DND-41 (cell line): ENCODE data around the gene FFAR2.

Experiments
- ATAC-seq: fragments of 200-7000 bp; cut with Tn5 transposase; 3 replicates; pipeline ENCODE4 v1.9.1; 2021; ENCODE audit warnings: low read depth; ENCODE audit not compliant: insufficient read depth
- DNase-seq: peaks from one replicate; pipeline ENCODE4 v3.0.0-alpha.2; 2020
- H2AFZ ChIP-seq: 2 replicates; pipeline ENCODE4 v1.6.0; 2012; ENCODE audit warnings: low read depth, low read length
- H3K27ac ChIP-seq: 2 replicates; pipeline ENCODE4 v1.5.1; 2012; ENCODE audit warnings: low read length, inconsistent platforms
- H3K27me3 ChIP-seq: fragments of 200-600 bp; sonication (generic); 2 replicates; pipeline ENCODE4 v1.6.0; 2012; ENCODE audit warnings: low read length, mild to moderate bottlenecking, inconsistent platforms; ENCODE audit not compliant: insufficient read depth, poor library complexity
- H3K36me3 ChIP-seq: 2 replicates; pipeline ENCODE4 v1.5.1; 2012; ENCODE audit warnings: low read length, inconsistent platforms; ENCODE audit not compliant: insufficient read depth
- H3K4me1 ChIP-seq: 2 replicates; pipeline ENCODE4 v1.5.1; 2012; ENCODE audit warnings: mild to moderate bottlenecking, low read length; ENCODE audit not compliant: insufficient read depth
- H3K4me2 ChIP-seq: 2 replicates; pipeline ENCODE4 v1.6.0; 2012; ENCODE audit warnings: mild to moderate bottlenecking, moderate library complexity, low read length, inconsistent platforms; ENCODE audit not compliant: insufficient read depth
- H3K4me3 ChIP-seq, 2 experiments: fragments of 200-600 bp in 1 of 2; shearing (Covaris generic) in 1 of 2; 2 replicates each; pipeline ENCODE4 v1.5.1; 2012 to 2016; ENCODE audit warnings: inconsistent platforms in 2 of 2, low read length in 2 of 2, mild to moderate bottlenecking in 2 of 2, low read depth in 1 of 2, moderate library complexity in 1 of 2
- H3K79me2 ChIP-seq: 2 replicates; pipeline ENCODE4 v1.6.0; 2012; ENCODE audit warnings: low read length, inconsistent platforms; ENCODE audit not compliant: insufficient read depth
- H3K9ac ChIP-seq: 2 replicates; pipeline ENCODE4 v1.6.0; 2012; ENCODE audit warnings: low read depth, mild to moderate bottlenecking, inconsistent platforms, low read length, moderate library complexity
- H3K9me3 ChIP-seq: 2 replicates; pipeline ENCODE4 v1.5.1; 2012; ENCODE audit warnings: low read length, moderate library complexity, mild to moderate bottlenecking, inconsistent platforms; ENCODE audit not compliant: insufficient read depth, severe bottlenecking
- H4K20me1 ChIP-seq: 2 replicates; pipeline ENCODE4 v1.6.0; 2012; ENCODE audit warnings: low read length; ENCODE audit not compliant: insufficient read depth
- CTCF ChIP-seq: IDR thresholded peaks from 2 replicates; pipeline ENCODE4 v1.5.1; 2012; ENCODE audit warnings: borderline replicate concordance, low read length, moderate library complexity, mild to moderate bottlenecking; ENCODE audit not compliant: poor library complexity, severe bottlenecking; ENCODE audit errors: extremely low read depth
- EZH2 ChIP-seq: IDR thresholded peaks from 3 replicates; pipeline ENCODE4 v1.6.1; 2012; ENCODE audit warnings: borderline replicate concordance, low read depth, mild to moderate bottlenecking, moderate library complexity, low read length, inconsistent platforms; ENCODE audit not compliant: severe bottlenecking

The FFAR2 gene

GRCh38 chr19:35409191-35409590 is 38.9 kb upstream of the FFAR2 start:
- H2AFZ ChIP-seq: no peak overlapping the region
- H3K36me3 ChIP-seq: no peaks in the 10 kb centered on the region
- TF ChIP-seq CTCF (no peak), EZH2 (no peak)
- H3K4me1 ChIP-seq: no peaks in the 10 kb centered on the region
- H3K27me3 ChIP-seq: no peaks in the 10 kb centered on the region
- no peaks in the 10 kb centered on the region for H3K79me2 ChIP-seq
- H3K27ac ChIP-seq: no peak overlapping the region
- no peak overlapping the region for H3K4me2 ChIP-seq
- no peak overlapping the region for H3K4me3 ChIP-seq
- H3K9me3 ChIP-seq: no peaks in the 10 kb centered on the region
- no peak for DNase-seq
- no peak overlapping the region for H3K9ac ChIP-seq
- no peaks in the 10 kb centered on the region for H4K20me1 ChIP-seq
- no peak for ATAC-seq

- no peak overlapping the region for H3K9ac ChIP-seq
- H3K27me3 ChIP-seq: no peaks in the 10 kb centered on the region
- H3K4me1 ChIP-seq: no peaks in the 10 kb centered on the region
- H3K4me3 ChIP-seq: no peak overlapping the region
- TF ChIP-seq CTCF: no peak
- H2AFZ ChIP-seq: no peak overlapping the region
- H3K4me2 ChIP-seq: no peak overlapping the region
- no peaks in the 10 kb centered on the region for H3K9me3 ChIP-seq
- no peaks in the 10 kb centered on the region for H4K20me1 ChIP-seq
- DNase-seq (no peak), ATAC-seq (no peak)
- H3K36me3 ChIP-seq: no peaks in the 10 kb centered on the region
- no peak overlapping the region for H3K27ac ChIP-seq
- no peaks in the 10 kb centered on the region for H3K79me2 ChIP-seq
These were observed 37.6 kb upstream of the FFAR2 start for GRCh38 chr19:35410487-35410886.

- Histone ChIP-seq H3K79me2 (no peaks in the 10 kb centered on the region), H4K20me1 (no peaks in the 10 kb centered on the region), H3K9ac (no peak overlapping the region), H3K36me3 (no peaks in the 10 kb centered on the region), H3K9me3 (no peaks in the 10 kb centered on the region), H3K4me3 (no peak overlapping the region), H3K4me2 (no peak overlapping the region), H3K27me3 (peaks cover 9% of the 10 kb centered on the region), H2AFZ (no peak overlapping the region), H3K27ac (no peak overlapping the region), H3K4me1 (no peaks in the 10 kb centered on the region)
- DNase-seq (no peak), ATAC-seq (no peak)
- TF ChIP-seq EZH2 (no peak), CTCF (no peak)
These were observed 33.6 kb upstream of the FFAR2 start for GRCh38 chr19:35414442-35414841.

- H3K27me3 ChIP-seq: peaks cover 9% of the 10 kb centered on the region
- DNase-seq: no peak
- no peaks in the 10 kb centered on the region for H4K20me1 ChIP-seq
- no peak overlapping the region for H3K27ac ChIP-seq
- no peaks in the 10 kb centered on the region for H3K4me1 ChIP-seq
- no peak overlapping the region for H3K9ac ChIP-seq
- ATAC-seq: no peak
- no peak overlapping the region for H2AFZ ChIP-seq
- no peaks in the 10 kb centered on the region for H3K9me3 ChIP-seq
- no peak overlapping the region for H3K4me2 ChIP-seq
- no peak overlapping the region for H3K4me3 ChIP-seq
- no peak for TF ChIP-seq EZH2
- TF ChIP-seq CTCF: no peak
- no peaks in the 10 kb centered on the region for H3K36me3 ChIP-seq
- no peaks in the 10 kb centered on the region for H3K79me2 ChIP-seq
These were observed 31.7 kb upstream of the FFAR2 start for GRCh38 chr19:35416331-35416730.
